ENCODE data around the gene MS4A15.

- TF ChIP-seq GATA2 (IDR thresholded peaks at IDR 0.05; ENCODE audit: low read depth, low read length) (no peak), GATA3 (IDR thresholded peaks at IDR 0.05; ENCODE audit: low read depth, low read length) (no peak)
Measured at GRCh38 chr11:60744114-60744513, 12.6 kb upstream of the MS4A15 start.
